Measurements from ENCODE around the gene FMN2.

The FMN2 gene

GRCh38 chr1:240101306-240101705 lies 9.6 kb downstream of the FMN2 start:
- DNase-seq (ENCODE audit: low spot score), result no peak
- in situ Hi-C loops (cut with MboI; ENCODE audit: low sequenced_read_pairs, unreplicated experiment), result no loop called here
- no peak for TF ChIP-seq CTCF (IDR thresholded peaks at IDR 0.05; ENCODE audit: borderline replicate concordance, control extremely low read depth, extremely low read depth, insufficient read depth, missing control alignments)

GRCh38 chr1:240101737-240102136 lies 10.1 kb downstream of the FMN2 start:
- in situ Hi-C loops (cut with MboI; ENCODE audit: low sequenced_read_pairs, unreplicated experiment), result no loop called here
- no peak for TF ChIP-seq CTCF (IDR thresholded peaks at IDR 0.05; ENCODE audit: borderline replicate concordance, control extremely low read depth, extremely low read depth, insufficient read depth, missing control alignments)
- no peak for DNase-seq (ENCODE audit: low spot score)

GRCh38 chr1:240104672-240105071 lies 13.0 kb downstream of the FMN2 start:
- TF ChIP-seq CTCF (IDR thresholded peaks at IDR 0.05; ENCODE audit: borderline replicate concordance, control extremely low read depth, extremely low read depth, insufficient read depth, missing control alignments), result no peak
- in situ Hi-C loops (cut with MboI; ENCODE audit: low sequenced_read_pairs, unreplicated experiment), result no loop called here
- no peak for DNase-seq (ENCODE audit: low spot score)

GRCh38 chr1:240107058-240107684 lies 15.5 kb downstream of the FMN2 start:
- no peak for TF ChIP-seq CTCF (IDR thresholded peaks at IDR 0.05; ENCODE audit: borderline replicate concordance, control extremely low read depth, extremely low read depth, insufficient read depth, missing control alignments)
- in situ Hi-C loops (cut with MboI; ENCODE audit: low sequenced_read_pairs, unreplicated experiment), result no loop called here
- no peak for DNase-seq (ENCODE audit: low spot score)

- TF ChIP-seq CTCF (IDR thresholded peaks at IDR 0.05; ENCODE audit: borderline replicate concordance, control extremely low read depth, extremely low read depth, insufficient read depth, missing control alignments), result no peak
- in situ Hi-C loops (cut with MboI; ENCODE audit: low sequenced_read_pairs, unreplicated experiment), result no loop called here
- DNase-seq (ENCODE audit: low spot score), result no peak
Measured at GRCh38 chr1:240109130-240109529, 17.4 kb downstream of the FMN2 start.

- DNase-seq (ENCODE audit: low spot score), result no peak
Measured at GRCh38 chr1:240109920-240110636, 18.4 kb downstream of the FMN2 start.

More at GRCh38 chr1:240109920-240110636, 18.4 kb downstream of the FMN2 start:
- TF ChIP-seq CTCF (IDR thresholded peaks at IDR 0.05; ENCODE audit: borderline replicate concordance, control extremely low read depth, extremely low read depth, insufficient read depth, missing control alignments), result no peak
- in situ Hi-C loops (cut with MboI; ENCODE audit: low sequenced_read_pairs, unreplicated experiment), result no loop called here
